Caki2 (cell line): Measurements from ENCODE around the gene MSH5. TPM values are rescaled to one million over a fixed set of nuclear protein-coding genes. Genes with fewer than 3 reads are reported as not detected.
A peak's percentile ranks its signal among the peaks of the same experiment; 100 is the strongest.
"Not testable (repeated sequence)": the region's sequence is repeated elsewhere in the genome, so short reads cannot be mapped to it uniquely, and the experiment has no call there.

Source experiments
- DNase-seq: peaks from one replicate; pipeline ENCODE4 v3.0.0-alpha.2; 2015; ENCODE audit warnings: low read depth
- in situ Hi-C: cut with HindIII; loops from 2 replicates; pipeline ENCODE4 v1.10.0; 2016; ENCODE audit warnings: low sequenced_read_pairs, low pct_unique_long_range_greater_than_20kb, mixed read lengths
- total RNA-seq: library from RNA; depleted of rRNA; stranded (reverse); fragments of >200 nt; shearing (Covaris generic); gene quantifications from 2 replicates; pipeline ENCODE4 v1.2.3, GENCODE V29; 2014; ENCODE audit warnings: low replicate concordance; rRNA removed

MSH5 gene
- total RNA-seq, result 20.2 and 54.7 TPM in 2 replicates

GRCh38 chr6:31739639-31740396 lies at the start of gene MSH5:
Gene MSH5, plus strand, starts transcription at chr6:31740005. Its CDS starts 462 bp downstream, at chr6:31740467.
- in situ Hi-C loops, result no loop called here
- DNase-seq, result peak; percentile 100

GRCh38 chr6:31690231-31691077 lies 49.4 kb upstream of the MSH5 start:
- in situ Hi-C loops, result no loop called here

GRCh38 chr6:31691078-31691463 lies 48.7 kb upstream of the MSH5 start:
- in situ Hi-C loops, result no loop called here
- no peak for DNase-seq

More at GRCh38 chr6:31690231-31691077, 49.4 kb upstream of the MSH5 start:
- no peak for DNase-seq

- in situ Hi-C loops, result no loop called here
- no peak for DNase-seq
Measured at GRCh38 chr6:31691564-31692108, 48.2 kb upstream of the MSH5 start.

GRCh38 chr6:31692353-31692752 lies 47.5 kb upstream of the MSH5 start:
- in situ Hi-C loops, result no loop called here
- DNase-seq, result no peak

GRCh38 chr6:31692886-31693285 lies 46.9 kb upstream of the MSH5 start:
- DNase-seq, result no peak
- in situ Hi-C loops, result no loop called here

- no peak for DNase-seq
- in situ Hi-C loops, result no loop called here
Measured at GRCh38 chr6:31693535-31693934, 46.3 kb upstream of the MSH5 start.

- no peak for DNase-seq
- in situ Hi-C loops, result no loop called here
Measured at GRCh38 chr6:31697555-31697954, 42.2 kb upstream of the MSH5 start.

GRCh38 chr6:31700740-31701401 lies 38.9 kb upstream of the MSH5 start:
- in situ Hi-C loops, result no loop called here
- no peak for DNase-seq

- DNase-seq, result no peak
- in situ Hi-C loops, result no loop called here
Measured at GRCh38 chr6:31701666-31702404, 38.0 kb upstream of the MSH5 start.

- DNase-seq, result no peak
- in situ Hi-C loops, result no loop called here
Measured at GRCh38 chr6:31702405-31702818, 37.4 kb upstream of the MSH5 start.

GRCh38 chr6:31702819-31703716 lies 36.7 kb upstream of the MSH5 start, which contains the start of gene ABHD16A:
Gene ABHD16A, minus strand, starts transcription at chr6:31703324. Its CDS starts 43 bp downstream, at chr6:31703281.
- in situ Hi-C loops, result no loop called here
- DNase-seq, result peak; percentile 94

- in situ Hi-C loops, result no loop called here
- no peak for DNase-seq
Measured at GRCh38 chr6:31705931-31706330, 33.9 kb upstream of the MSH5 start.

GRCh38 chr6:31706599-31706998 lies 33.2 kb upstream of the MSH5 start, which contains the start of gene LY6G6F:
Gene LY6G6F, plus strand, starts transcription at chr6:31706866. Its CDS starts 41 bp downstream, at chr6:31706907.
- in situ Hi-C loops, result no loop called here
- DNase-seq, result no peak

- DNase-seq, result no peak
- in situ Hi-C loops, result no loop called here
Measured at GRCh38 chr6:31707701-31708100, 32.1 kb upstream of the MSH5 start.

GRCh38 chr6:31708224-31708623 lies 31.6 kb upstream of the MSH5 start:
- DNase-seq, result no peak
- in situ Hi-C loops, result no loop called here

GRCh38 chr6:31709157-31709556 lies 30.6 kb upstream of the MSH5 start:
- in situ Hi-C loops, DNase-seq: not testable (repeated sequence)
